Central memory CD4-positive, alpha-beta T cell (primary cell): ENCODE results near the gene ICE2.

Source experiments
- DNase-seq: peaks from one replicate; pipeline ENCODE4 v3.0.0; 2022

Gene ICE2

GRCh38 chr15:60494108-60494507 is 15.2 kb upstream of the ICE2 start:
- no peak for DNase-seq

- no peak for DNase-seq
Measured at GRCh38 chr15:60493166-60493565, 14.2 kb upstream of the ICE2 start.

GRCh38 chr15:60486742-60487141 is 7.8 kb upstream of the ICE2 start:
- no peak for DNase-seq

GRCh38 chr15:60485365-60486055 is 6.6 kb upstream of the ICE2 start:
- no peak for DNase-seq

GRCh38 chr15:60483042-60483441 is 4.1 kb upstream of the ICE2 start:
- DNase-seq = no peak

- DNase-seq = no peak
Measured at GRCh38 chr15:60480888-60481287, 1.9 kb upstream of the ICE2 start.

- no peak for DNase-seq
Measured at GRCh38 chr15:60480149-60480548, 1.2 kb upstream of the ICE2 start.

GRCh38 chr15:60479361-60480110 is 594 bp upstream of the ICE2 start:
- no peak for DNase-seq

- DNase-seq = peak; percentile 8
Measured at GRCh38 chr15:60477916-60478565, 901 bp downstream of the ICE2 start.

- DNase-seq = no peak
Measured at GRCh38 chr15:60477164-60477563, 1.8 kb downstream of the ICE2 start.

GRCh38 chr15:60476713-60477112 is 2.2 kb downstream of the ICE2 start:
- no peak for DNase-seq

- DNase-seq = no peak
Measured at GRCh38 chr15:60473135-60473534, 5.8 kb downstream of the ICE2 start.

GRCh38 chr15:60471314-60471713 is 7.6 kb downstream of the ICE2 start:
- no peak for DNase-seq

- DNase-seq = no peak
Measured at GRCh38 chr15:60469893-60470641, 8.9 kb downstream of the ICE2 start.

GRCh38 chr15:60464836-60465630 is 13.9 kb downstream of the ICE2 start:
- DNase-seq = no peak

GRCh38 chr15:60462027-60462426 is 16.9 kb downstream of the ICE2 start:
- DNase-seq = no peak

GRCh38 chr15:60460931-60461330 is 18.0 kb downstream of the ICE2 start:
- no peak for DNase-seq

- DNase-seq = no peak
Measured at GRCh38 chr15:60458721-60459120, 20.2 kb downstream of the ICE2 start.

GRCh38 chr15:60457985-60458384 is 21.0 kb downstream of the ICE2 start:
- no peak for DNase-seq

GRCh38 chr15:60454824-60455223 is 24.1 kb downstream of the ICE2 start:
- no peak for DNase-seq

GRCh38 chr15:60448668-60449360 is 30.1 kb downstream of the ICE2 start:
- DNase-seq = no peak
